ENCODE measurements around the gene AGAP1. TPM values are rescaled to one million over a fixed set of nuclear protein-coding genes. Genes with fewer than 3 reads are reported as not detected.

Gene AGAP1
- total RNA-seq, 1 donor from 2014 or later = 43.9 TPM

GRCh38 chr2:235538144-235538639 lies 44.3 kb downstream of the AGAP1 start:
- H3K4me1 Mint-ChIP-seq (ENCODE audit: unreplicated experiment) = peaks cover 9% of the 10 kb centered on the region
- H3K27ac Mint-ChIP-seq (ENCODE audit: unreplicated experiment) = no peak overlapping the region
- TF ChIP-seq, protein P1, sequence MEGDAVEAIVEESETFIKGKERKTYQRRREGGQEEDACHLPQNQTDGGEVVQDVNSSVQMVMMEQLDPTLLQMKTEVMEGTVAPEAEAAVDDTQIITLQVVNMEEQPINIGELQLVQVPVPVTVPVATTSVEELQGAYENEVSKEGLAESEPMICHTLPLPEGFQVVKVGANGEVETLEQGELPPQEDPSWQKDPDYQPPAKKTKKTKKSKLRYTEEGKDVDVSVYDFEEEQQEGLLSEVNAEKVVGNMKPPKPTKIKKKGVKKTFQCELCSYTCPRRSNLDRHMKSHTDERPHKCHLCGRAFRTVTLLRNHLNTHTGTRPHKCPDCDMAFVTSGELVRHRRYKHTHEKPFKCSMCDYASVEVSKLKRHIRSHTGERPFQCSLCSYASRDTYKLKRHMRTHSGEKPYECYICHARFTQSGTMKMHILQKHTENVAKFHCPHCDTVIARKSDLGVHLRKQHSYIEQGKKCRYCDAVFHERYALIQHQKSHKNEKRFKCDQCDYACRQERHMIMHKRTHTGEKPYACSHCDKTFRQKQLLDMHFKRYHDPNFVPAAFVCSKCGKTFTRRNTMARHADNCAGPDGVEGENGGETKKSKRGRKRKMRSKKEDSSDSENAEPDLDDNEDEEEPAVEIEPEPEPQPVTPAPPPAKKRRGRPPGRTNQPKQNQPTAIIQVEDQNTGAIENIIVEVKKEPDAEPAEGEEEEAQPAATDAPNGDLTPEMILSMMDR (IDR thresholded peaks at IDR 0.05; ENCODE audit: unreplicated experiment) = no peak
- H3K4me3 Mint-ChIP-seq (ENCODE audit: unreplicated experiment) = no peak overlapping the region
- no peaks in the 10 kb centered on the region for H3K9me3 Mint-ChIP-seq (ENCODE audit: unreplicated experiment)
- H3K27me3 Mint-ChIP-seq (ENCODE audit: unreplicated experiment) = peaks cover 7% of the 10 kb centered on the region
- no peaks in the 10 kb centered on the region for H3K36me3 Mint-ChIP-seq (ENCODE audit: low read depth, unreplicated experiment)
- no peak for DNase-seq (ENCODE audit: low spot score)

GRCh38 chr2:235538981-235539380 lies 45.1 kb downstream of the AGAP1 start:
- Mint-ChIP-seq H3K27me3 (ENCODE audit: unreplicated experiment) (peaks cover 7% of the 10 kb centered on the region), H3K4me1 (ENCODE audit: unreplicated experiment) (peaks cover 9% of the 10 kb centered on the region), H3K9me3 (ENCODE audit: unreplicated experiment) (no peaks in the 10 kb centered on the region), H3K27ac (ENCODE audit: unreplicated experiment) (no peak overlapping the region), H3K36me3 (ENCODE audit: low read depth, unreplicated experiment) (no peaks in the 10 kb centered on the region), H3K4me3 (ENCODE audit: unreplicated experiment) (no peak overlapping the region)
- no peak for DNase-seq (ENCODE audit: low spot score)
- TF ChIP-seq, protein P1 (IDR thresholded peaks at IDR 0.05; ENCODE audit: unreplicated experiment) = no peak

DNA sequence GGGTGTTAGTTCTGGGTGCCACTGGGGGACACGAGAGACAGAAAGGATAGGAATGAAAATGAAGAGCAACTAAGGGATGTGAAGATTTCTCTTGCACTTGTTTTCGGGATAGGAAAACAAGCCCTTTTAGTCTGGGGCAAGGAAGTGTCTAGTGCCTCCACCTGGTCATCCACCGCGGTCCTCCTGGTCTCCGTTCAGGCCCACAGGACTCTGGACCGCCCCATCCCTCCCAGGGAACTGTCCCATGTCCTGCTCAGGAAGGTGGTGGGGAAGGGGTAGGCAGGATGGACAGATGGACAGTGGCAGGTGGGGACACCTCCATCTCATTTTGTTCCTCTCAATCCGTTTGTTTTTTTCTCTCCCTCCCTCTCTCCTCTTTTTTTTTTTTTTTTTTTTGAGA lies 45.9 kb downstream of the AGAP1 start:
- TF ChIP-seq, protein P1 (IDR thresholded peaks at IDR 0.05; ENCODE audit: unreplicated experiment) = no peak
- peaks cover 9% of the 10 kb centered on the region for H3K4me1 Mint-ChIP-seq (ENCODE audit: unreplicated experiment)
- no peak for DNase-seq (ENCODE audit: low spot score)
- peaks cover 9% of the 10 kb centered on the region for H3K27me3 Mint-ChIP-seq (ENCODE audit: unreplicated experiment)
- no peak overlapping the region for H3K4me3 Mint-ChIP-seq (ENCODE audit: unreplicated experiment)
- no peaks in the 10 kb centered on the region for H3K9me3 Mint-ChIP-seq (ENCODE audit: unreplicated experiment)
- H3K36me3 Mint-ChIP-seq (ENCODE audit: low read depth, unreplicated experiment) = no peaks in the 10 kb centered on the region
- no peak overlapping the region for H3K27ac Mint-ChIP-seq (ENCODE audit: unreplicated experiment)

DNA sequence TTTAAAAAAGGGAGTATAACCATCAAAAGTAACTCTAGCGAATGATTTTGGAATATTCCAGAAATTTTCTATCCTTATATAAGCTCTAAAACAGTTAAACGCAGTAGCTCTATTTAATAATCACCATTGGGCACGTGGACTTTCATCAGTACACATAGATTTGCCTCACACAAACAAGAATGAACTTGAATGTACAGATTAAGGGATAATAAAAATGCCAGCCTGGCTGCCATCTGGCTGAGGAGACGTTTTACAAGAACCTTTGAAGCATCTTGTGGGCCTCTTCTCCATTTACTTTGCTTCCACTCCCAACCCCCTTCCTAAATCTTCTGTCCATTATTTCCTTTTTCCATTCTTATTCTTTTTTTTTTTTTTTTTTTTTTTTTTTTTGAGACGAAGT lies 47.2 kb downstream of the AGAP1 start:
- Mint-ChIP-seq H3K36me3 (ENCODE audit: low read depth, unreplicated experiment) (no peaks in the 10 kb centered on the region), H3K4me3 (ENCODE audit: unreplicated experiment) (no peak overlapping the region), H3K27ac (ENCODE audit: unreplicated experiment) (no peak overlapping the region), H3K9me3 (ENCODE audit: unreplicated experiment) (no peaks in the 10 kb centered on the region), H3K27me3 (ENCODE audit: unreplicated experiment) (peaks cover 9% of the 10 kb centered on the region), H3K4me1 (ENCODE audit: unreplicated experiment) (peaks cover 12% of the 10 kb centered on the region)
- TF ChIP-seq, protein P1 (IDR thresholded peaks at IDR 0.05; ENCODE audit: unreplicated experiment) = no peak
- DNase-seq (ENCODE audit: low spot score) = no peak

GRCh38 chr2:235541838-235542549 lies 48.2 kb downstream of the AGAP1 start:
- Mint-ChIP-seq H3K27me3 (ENCODE audit: unreplicated experiment) (peaks cover 6% of the 10 kb centered on the region), H3K4me1 (ENCODE audit: unreplicated experiment) (peaks cover 12% of the 10 kb centered on the region), H3K4me3 (ENCODE audit: unreplicated experiment) (no peak overlapping the region), H3K27ac (ENCODE audit: unreplicated experiment) (no peak overlapping the region), H3K9me3 (ENCODE audit: unreplicated experiment) (no peaks in the 10 kb centered on the region), H3K36me3 (ENCODE audit: low read depth, unreplicated experiment) (no peaks in the 10 kb centered on the region)
- DNase-seq (ENCODE audit: low spot score) = no peak
- TF ChIP-seq, protein P1 (IDR thresholded peaks at IDR 0.05; ENCODE audit: unreplicated experiment) = no peak
